Right lobe of liver (tissue), 4 donors: ENCODE measurements around the gene TNS3.

Experiments used
- POLR2A ChIP-seq: fragments of 450-650 bp; IDR thresholded peaks from one replicate; pipeline ENCODE4 v1.6.1; 2017; ENCODE audit warnings: antibody characterized with exemption, mild to moderate bottlenecking
- TF ChIP-seq, protein P1 (sequence below), 4 donors: fragments of 200-600 bp in 3 of 4; fragments of 450-650 bp in 1 of 4; IDR thresholded peaks; one replicate each; pipeline versions ENCODE4 v1.5.1 to v1.8.0; 2016 to 2022; ENCODE audit warnings: antibody characterized with exemption in 4 of 4, mild to moderate bottlenecking in 2 of 4
- donor health status: DM: no; HTN: no; CAD: no.
- donor health status: DM: no; HTN: no; CAD: no.
- donor health status: DM: no; HTN: yes; CAD: no.

DNA sequence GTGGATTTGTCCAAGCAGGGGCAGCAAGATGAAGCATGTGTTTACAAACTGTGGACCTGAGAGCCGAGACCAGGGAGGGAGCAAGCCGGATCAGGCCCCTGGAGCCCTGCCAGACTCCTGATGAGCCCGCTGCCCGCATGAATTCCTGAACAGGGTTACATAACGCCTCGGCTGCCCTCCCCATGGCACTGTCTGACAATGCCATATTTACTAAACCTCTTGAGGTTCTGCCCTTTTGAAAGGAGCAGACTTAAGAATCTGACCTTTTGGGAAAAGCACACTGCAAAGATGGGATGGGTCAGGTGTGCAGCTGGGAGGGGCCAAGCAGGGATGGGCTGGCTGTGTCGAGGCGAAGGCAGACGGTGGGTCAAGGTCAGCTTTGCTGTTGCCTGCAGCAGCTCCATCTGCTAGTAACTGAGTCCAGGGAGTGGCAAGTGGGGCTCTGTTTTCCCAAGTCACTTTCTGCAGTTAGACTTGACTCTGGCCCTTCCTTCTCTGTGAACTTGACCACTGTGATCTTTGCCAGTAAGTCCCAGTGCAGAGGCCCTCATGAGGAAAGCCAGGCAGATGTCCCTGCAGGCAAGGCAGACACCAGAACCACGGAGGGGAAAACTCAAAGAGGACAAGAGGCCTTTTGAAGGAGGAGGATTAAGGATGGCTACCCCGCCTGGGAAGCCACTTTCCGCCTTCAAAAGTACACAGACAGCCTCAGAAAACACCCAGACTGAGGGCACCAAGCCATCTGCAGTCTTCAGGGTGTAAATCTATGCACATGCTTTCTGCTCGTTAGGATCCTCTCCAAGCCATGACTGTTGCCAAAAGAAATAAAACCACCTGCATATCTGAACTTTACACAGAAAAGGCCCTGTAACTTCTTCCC is 175.8 kb downstream of the TNS3 start:
- TF ChIP-seq, protein P1, sequence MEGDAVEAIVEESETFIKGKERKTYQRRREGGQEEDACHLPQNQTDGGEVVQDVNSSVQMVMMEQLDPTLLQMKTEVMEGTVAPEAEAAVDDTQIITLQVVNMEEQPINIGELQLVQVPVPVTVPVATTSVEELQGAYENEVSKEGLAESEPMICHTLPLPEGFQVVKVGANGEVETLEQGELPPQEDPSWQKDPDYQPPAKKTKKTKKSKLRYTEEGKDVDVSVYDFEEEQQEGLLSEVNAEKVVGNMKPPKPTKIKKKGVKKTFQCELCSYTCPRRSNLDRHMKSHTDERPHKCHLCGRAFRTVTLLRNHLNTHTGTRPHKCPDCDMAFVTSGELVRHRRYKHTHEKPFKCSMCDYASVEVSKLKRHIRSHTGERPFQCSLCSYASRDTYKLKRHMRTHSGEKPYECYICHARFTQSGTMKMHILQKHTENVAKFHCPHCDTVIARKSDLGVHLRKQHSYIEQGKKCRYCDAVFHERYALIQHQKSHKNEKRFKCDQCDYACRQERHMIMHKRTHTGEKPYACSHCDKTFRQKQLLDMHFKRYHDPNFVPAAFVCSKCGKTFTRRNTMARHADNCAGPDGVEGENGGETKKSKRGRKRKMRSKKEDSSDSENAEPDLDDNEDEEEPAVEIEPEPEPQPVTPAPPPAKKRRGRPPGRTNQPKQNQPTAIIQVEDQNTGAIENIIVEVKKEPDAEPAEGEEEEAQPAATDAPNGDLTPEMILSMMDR (IDR thresholded peaks at IDR 0.05), result no peak
- TF ChIP-seq POLR2A, result no peak
